Amniotic epithelial cell (primary cell): Measurements from ENCODE around the gene MBNL2.

ENCODE experiments used
- DNase-seq: peaks from one replicate; pipeline ENCODE4 v3.0.0-alpha.2; 2010; ENCODE audit warnings: low read depth

Gene MBNL2

DNA sequence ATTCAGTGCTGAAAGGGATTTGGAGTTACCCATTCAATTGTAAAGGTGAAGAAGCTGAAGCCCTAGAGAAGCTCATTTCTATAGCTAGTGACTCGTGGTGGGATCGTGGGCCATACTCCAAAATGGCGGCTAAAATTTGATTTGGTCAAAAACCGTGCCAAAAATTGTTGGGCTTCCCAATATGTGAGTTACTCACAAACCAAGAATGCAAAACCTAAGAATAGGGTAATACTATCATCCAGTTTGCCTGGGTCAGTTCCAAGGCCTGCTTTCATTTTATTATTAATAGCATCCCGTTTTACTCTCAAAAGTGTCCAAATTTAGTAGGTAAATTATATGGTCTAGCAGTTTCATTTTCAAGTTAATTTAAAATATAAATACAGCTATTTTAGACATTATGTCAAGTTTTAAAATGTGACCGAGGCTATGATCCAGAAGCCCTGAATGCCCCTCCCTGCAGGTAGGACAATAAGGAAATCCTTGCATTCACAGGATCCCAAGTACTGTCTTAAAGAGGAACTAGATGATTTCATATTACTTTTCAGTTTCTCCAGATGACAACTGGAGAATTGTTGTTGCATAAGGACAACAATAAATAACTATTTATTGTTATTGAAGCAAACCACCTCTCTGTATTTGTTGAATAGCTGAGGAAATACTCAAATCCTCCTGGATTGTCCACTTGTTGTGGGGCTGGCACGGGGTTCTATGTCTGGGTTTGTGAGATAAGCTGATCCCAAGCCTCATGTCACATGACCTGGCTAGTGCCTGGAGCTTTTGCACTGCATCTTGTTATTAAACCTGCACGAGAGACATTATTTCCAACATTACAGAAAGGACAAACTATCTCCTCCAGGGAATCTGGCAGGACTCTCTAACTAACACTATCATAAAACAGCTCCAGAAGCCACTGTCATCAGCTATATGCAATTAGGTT is 200.3 kb downstream of the MBNL2 start:
- DNase-seq: no peak

DNA sequence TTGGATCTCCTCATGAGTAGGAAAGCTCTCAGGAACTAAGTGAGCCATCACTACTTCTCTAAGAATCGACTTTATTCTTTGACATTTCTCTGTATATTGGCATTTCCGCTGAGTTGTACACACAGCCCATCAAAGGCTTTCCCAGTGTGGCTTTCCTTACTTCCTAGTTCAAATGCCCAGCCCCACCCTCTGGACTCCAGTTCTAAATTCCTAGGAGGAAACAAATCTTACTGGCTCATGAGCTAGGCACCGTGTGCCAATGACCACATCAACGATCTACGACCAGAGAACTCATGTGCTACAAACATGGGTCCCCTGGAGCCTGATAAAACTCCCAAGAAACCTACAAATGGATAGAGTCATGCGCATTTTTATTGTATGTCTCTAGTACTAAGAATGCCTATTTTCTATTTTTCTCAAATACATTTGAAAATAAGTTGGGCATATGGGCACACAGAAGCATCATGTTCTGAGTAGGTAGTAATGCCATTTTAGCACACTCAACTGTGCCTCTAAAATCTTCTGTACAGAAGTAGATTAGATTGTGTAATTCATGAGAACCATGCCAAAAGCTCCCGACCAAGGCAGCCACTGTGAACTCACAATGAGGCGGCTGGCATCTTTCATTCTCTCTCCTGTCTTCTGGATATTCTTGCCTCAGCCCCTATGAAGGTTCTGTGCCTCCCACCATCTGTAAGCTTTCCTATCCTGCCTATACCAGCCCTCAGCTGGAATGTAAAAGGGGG is 201.3 kb downstream of the MBNL2 start:
- peak; percentile 15 for DNase-seq

DNA sequence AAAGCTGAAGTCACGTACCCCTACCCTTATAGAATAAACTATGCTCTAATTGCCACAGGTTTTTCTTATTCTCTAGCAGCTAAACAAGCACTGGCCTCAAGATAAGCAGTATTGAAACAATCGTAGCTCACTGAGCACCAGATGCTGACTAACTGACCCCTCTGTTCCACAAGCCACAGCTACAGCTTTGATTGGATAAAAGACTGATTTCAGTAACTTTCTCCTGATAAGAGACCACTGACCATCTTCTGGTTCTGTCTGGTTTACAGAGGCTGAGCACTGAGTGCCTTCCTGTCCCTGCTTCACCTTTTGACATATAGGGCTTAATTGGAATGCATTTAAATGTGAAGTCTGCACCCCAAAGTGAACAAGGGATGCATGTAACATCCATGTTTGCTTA is 203.5 kb downstream of the MBNL2 start:
- peak; percentile 59 for DNase-seq

DNA sequence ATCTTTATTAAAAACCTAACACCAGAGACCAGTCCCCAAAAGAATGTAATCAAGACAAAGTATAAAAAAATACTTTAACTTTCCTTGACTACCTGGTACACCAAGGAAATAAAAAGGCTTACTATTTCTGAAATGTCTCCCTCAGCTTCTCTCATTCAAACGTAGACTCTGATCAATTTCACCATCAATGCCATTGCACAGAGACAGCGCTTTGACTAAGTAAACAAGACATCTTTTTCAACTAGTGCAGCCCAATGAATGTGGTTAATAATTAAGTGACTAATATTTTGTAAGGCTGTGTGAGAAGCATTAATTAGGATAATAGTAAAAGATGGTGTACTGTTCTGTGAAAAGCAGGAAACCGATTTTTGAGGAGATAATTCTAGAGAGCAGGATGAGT is 204.6 kb downstream of the MBNL2 start:
- no peak for DNase-seq

DNA sequence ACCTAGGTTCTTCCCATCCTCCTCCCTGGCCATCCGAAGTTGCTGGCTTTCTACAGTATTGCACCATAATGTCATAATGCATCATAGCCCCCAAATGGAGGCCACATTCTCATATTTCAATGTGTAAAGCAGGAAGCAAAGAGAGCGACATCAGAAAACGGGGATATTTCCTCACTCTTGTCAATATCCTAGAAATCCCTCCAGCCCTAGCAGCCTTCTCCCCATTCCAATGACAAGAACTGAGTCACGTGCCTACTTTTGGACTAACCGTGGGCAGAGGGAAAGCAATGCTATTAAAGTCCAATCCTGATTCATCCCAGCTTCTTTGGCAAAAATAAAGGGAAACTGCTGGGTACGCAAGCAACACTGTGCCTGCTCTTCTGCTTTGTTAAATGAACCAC is 207.5 kb downstream of the MBNL2 start:
- DNase-seq: no peak

DNA sequence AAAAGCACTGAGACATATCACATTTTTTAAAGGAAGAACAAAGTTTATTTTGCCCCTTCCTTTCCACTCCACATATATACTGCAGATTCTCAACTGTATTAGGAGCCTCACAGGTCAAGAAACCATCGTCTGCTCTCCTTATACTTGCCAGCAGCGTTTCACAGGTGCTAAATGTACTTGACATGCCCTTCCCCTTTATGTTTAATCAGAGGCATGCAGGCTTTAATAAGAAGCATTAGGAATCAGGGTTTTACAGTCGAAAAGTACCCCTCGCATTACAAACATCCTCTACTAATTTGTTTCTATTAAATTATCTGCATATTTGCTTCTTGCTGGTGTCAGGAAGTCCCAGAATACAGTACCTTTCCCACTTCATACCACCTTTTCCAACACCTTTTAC is 208.2 kb downstream of the MBNL2 start:
- no peak for DNase-seq

DNA sequence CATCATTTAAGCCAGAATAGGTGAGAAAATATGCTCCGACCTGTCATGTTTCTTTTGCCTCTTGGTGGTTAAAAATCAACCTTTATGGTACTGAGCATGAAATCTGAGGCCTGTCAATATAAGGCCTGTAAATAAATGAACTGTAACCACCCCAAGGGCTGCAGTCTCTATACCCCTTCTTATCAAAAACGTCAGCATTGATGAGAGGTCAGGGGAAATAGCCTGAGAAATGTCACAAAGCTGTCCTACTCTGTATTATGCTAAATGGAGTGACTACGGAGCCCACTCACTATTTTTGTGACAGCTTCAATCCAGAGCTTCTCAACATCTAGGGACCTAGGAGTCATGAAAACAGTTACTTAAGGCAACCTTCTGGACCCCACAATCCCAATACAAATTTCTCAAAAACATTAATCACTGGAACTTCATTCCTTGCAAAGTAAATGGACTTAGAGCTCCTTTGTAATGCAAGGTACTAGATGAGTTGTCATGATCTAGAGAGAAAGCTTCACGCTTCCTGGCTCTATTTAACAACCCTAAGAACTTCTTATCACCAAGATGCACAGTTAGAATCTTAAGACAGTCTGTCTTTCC is 209.1 kb downstream of the MBNL2 start:
- DNase-seq: no peak

DNA sequence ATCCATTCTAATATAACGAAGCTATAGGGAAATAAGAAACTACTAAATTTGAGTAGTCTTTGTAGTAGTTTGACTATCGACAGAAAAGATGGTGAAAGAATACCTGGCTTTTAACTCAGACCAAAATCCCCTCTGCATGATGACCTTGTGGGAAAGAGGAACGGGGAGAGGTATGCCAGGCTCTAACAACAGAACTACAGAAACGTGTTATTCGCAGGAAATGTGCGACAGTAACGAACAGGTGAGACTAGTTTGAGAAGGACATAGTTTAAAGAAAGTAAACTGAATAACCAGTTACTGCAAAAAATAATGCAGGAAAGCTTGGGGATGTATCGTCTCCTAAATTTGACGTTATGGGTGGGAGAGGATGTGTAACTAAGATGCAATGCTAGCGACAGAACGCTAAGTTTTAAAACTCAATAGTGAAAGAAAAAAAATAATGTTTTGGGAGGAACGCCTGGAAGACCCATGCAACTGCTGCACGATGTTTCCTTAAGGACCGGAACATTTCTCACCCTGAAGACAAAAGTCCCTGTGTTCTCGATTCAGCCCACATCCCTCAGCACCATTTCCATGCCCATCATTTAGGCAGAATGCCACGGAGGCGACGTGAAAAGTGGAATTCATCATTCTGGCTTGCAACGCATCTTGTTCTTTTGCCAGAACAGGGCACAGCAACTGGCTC is 210.2 kb downstream of the MBNL2 start:
- DNase-seq: no peak

DNA sequence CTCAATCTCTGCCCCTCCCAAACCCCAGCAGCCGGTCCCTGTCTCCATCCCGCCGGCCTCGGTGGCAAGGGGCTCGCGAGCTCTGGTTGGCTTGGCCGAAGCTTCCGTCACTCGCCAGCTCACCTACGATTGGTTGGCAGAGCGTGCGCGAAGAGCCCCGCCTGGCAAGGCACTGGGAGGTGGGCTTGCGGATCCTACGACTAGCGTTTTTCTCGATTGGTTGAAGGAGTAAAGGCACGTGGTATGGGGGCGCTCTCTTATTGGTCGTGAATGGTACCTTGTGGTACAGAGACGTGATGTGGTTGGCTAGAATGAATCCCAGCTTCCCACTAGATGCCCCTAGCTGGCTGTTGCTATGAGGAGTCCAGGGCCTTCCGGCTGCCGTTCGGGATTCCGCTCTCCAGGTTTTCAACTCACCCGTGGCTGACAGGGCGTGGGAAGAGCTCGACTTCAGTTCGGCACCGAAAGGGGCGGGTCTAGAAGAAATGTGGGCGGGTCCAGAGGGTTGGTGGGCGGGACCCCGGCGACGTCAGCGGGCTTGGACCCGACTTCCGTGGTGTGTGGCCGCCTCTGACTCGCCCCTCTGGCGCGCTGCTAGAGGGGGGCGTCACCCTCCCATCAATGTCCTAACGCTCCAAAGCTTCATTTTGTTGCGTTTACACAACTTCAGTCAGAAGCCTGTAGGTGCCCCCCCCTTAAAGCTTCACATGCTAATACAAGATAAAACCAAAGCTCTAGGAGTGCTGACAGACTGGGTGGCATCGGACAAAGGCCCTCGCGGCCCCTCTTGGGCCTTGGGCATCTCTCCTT is 211.0 kb downstream of the MBNL2 start:
- peak; percentile 100 for DNase-seq

DNA sequence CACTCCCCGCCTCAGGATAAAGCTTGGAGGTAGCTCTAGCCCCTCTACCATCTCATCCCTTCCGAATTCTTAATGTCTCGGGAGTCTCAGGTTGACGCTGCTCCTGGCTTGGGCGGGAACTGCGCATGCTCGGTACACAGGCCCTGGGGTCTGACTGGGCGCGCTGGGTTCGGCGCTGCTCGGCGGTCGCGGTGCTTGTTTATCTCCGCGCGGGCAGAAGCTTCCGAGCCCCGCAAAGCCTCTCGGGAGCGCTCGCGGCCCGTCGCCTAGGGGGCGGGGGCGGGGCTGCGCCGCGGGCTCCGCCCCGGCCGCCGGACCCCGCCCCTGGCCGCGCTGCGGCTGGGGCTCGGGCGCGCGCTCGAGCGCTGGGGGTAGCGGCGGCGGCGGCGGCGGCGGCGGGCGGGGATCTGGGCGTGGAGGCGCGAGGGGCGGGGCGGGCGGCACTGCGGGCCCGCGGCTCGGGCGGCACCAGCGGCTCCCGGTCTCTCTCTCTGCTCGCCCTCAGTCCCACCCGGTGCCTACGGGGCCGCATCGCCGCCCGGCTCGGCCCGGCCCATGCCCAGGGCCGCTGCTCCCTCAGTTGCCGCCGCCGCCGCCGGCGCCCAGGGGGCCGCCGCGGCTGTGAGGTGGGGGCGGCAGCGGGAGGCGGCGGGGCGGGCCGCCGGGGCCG is 211.7 kb downstream of the MBNL2 start, which contains the start of gene RAP2A:
Gene RAP2A, plus strand, starts transcription at position 443 of the 670 bp plus-strand sequence. CDS start 302 bp downstream, outside the sequence.
- DNase-seq: peak; percentile 88

DNA sequence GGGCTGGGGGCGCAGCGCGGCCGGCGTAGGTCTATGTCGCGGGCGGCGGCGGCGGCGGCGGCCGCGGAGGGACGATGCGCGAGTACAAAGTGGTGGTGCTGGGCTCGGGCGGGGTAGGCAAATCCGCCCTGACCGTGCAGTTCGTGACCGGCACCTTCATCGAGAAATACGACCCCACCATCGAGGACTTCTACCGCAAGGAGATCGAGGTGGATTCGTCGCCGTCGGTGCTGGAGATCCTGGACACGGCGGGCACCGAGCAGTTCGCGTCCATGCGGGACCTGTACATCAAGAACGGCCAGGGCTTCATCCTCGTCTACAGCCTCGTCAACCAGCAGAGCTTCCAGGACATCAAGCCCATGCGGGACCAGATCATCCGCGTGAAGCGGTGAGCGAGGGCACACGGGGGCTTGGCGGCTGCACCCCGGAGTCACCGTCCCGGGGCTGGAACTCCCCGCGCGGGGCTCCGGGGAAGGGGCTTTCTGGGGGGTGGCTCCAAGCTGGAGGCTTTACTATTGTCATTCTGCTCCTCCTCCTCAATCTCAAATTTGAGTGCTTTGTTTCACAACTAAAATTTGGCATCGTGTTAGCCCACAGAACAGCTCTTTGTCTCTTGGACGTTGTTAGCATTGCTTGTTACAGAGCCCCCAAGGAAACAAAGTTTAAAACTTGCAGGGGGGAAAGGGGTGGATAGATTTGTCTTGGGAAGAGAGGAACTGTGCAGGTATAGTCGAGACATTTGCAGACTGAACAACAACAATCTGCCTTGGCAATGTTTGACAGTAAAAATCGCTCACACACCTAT is 212.5 kb downstream of the MBNL2 start:
- peak; percentile 13 for DNase-seq

DNA sequence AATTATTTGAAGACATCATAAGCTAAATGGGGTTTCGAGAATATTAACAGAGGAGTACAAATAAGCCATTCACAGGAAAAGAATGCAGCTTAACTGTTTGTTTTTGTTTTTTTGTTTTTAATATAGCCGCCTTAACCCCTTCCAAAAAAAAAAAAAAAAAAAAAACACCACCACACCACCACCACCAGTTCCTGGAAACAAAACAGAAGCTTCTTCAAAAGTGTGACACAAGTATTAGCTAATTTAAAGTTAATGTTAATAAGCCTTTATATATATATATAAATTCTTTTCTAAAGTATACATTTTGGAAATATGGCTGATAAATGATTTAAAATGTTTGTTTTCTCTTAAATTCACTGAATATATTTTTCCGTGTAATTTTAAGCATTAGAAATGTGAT is 213.2 kb downstream of the MBNL2 start:
- no peak for DNase-seq

DNA sequence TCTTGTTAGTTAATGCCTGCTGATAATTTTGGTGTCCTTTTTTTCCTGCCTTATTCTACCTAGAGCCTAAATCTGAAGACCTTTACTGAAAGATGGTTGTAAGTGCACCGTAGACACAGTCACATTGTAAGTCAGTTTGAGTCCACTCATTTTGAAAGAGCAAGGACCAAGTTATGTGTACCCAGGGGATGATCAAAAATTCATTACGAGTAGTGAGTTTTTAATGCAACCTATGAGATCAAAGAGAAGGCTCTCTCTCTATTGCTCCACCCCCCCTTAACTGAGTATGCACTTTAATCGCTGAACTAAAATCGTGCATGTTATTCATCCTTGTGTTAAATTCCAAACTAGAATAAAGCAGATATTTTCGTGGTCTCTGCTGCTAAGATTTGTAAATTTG is 213.7 kb downstream of the MBNL2 start:
- DNase-seq: no peak

DNA sequence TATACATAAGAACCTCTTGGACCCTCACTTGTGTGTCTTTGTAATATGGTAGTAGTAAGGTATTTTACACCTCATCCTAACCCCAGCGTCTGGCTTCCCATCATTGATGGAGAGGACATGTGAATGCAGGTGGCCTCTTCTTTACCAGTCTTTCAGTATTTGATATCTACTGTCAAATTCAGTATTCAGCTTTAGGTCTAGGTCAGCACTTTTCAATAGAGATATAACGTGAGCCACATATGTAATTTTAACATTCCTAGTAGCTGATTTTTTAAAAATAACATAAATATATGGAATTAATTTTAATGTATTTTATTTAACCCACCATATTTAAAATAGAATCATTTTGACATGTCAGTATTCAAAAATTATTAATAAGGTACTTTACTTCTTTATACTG is 214.7 kb downstream of the MBNL2 start:
- no peak for DNase-seq

DNA sequence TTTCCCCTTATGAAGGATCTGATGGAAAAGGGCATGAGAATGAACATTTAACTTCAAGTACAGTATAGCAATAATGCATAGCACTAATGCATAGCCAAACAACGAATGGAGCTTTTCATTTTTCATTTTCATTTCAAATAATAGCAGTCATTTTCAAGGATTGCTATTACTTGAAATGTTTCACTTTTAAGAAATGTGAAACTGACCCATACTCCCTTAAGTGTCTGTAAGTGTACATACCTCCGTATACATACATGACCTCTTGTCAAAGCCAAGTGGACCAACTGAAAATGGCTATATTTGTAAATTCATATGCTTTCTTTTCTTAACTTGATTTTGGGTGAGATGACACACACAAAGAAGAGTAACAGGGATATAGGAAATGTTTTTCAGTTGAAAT is 215.6 kb downstream of the MBNL2 start:
- no peak for DNase-seq

DNA sequence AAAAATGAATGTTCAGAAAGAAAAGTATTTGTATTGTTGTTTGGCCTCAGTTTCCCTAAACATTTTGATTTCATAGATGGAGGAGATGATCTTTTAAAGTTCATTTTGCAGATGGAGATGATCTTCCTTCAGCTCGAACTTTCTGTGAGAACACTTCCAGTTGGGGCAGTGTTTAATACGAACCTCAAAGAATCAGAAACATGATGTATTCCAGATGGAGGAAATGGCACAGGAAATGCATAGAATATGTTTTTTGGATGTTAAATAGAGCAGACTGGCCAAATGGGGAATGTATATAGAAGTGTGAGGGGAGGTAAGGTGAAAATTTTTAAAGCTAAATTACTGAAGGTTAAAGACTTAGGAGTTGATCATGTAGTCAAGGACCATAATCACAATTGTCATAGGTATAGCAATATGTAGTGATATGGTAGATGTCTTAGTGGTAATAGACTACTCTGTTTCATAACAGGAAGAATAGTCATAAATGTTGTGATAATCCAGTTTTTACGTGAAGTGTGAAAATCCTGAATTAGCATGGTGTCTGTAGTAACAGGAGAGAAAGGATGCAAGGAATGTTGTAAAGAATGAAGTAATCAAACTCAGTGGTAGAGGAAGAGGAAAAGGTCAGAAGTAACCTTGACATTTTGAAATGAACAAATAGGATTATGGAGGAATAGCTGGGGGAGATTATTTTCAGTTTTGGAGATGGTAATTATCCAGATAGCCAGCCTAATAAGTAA is 216.9 kb downstream of the MBNL2 start:
- DNase-seq: peak; percentile 28

DNA sequence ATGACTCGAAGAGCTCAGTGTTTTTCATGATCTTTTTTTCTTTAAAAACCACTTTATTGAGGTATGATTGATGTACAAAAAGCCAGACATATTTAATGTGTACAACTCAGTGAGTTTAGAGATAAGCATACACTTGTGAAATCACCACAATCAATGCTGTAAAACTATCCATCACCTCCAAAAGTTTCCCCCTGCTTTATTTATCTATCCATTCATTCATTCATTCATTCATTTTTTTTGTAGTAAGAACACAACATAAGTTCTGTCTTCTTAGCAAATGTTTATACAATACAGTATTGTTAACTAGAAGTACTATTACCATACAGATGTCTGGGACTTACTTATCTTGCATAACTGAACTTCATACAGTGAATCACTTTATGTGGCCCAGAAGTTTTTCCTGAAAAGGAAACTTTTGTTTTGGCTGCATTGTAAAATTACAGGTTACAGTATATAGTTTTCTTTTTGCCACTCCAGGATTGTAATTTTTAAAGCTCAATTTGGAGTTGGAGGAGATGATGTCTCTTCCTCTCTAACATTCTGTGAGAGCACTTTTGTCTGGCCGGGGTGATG is 218.6 kb downstream of the MBNL2 start:
- DNase-seq: peak; percentile 68

DNA sequence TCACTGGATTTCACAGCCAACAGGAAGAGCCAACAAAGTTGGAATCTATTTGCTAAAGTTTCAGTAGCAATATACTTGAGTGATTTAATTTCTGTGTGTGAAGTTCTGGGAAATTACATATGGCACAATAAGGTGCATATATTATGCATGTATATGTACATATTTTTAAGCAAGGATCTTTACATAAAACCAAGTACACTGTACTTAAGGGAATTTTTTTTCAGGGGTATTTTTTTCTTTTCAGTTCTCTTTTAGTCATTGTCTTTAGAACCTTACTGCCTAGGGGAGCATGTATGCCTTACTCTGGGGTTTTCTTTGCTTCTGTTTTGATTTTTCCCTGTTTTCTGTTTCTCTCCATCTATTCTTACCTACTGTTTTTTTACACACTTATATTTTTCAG is 219.2 kb downstream of the MBNL2 start:
- DNase-seq: no peak
